ENCODE data around the gene SPRED2. TPM values are rescaled to one million over a fixed set of nuclear protein-coding genes. Genes with fewer than 3 reads are reported as not detected.

SPRED2 gene
- total and polyA plus RNA-seq, 2 experiments from 2014 or later: 19.7 to 20.3 TPM

DNA sequence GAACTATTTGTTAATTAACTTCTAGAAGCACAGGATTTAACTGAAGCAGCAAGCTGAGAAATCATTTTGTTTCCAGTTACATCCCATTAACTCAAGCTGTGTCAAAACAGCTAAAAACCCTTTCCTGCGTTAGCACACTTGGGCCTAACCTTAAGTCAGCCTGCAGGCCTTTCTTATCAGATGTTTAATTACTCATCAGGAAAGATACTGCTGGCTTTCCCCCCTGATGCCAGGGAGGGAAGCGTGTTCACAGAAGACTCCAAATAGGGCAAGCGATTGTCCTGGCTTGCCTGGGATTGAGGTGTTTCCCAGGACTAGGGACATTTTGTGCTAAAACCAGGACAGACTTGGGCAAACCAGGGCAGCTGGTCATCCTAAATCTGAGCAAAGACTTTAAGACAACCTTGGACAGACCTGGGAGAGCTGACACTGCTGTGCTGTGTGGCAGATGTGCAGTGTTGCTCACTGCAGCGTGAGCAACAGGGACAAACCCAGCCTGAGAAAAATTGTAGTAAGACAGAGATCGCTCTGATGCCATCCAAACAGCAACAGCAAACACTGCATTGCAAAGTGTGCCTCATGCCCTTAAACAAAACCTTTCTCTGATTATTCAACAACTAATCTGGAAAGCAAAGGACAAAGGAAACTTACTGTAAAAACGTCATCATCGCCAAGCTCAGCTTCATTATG, 100.9 kb downstream of the SPRED2 start:
- no peaks in the 10 kb centered on the region for H3K27me3 ChIP-seq (replicated peaks; ENCODE audit: insufficient read depth)
- H3F3A ChIP-seq (ENCODE audit: insufficient read depth): no peaks in the 10 kb centered on the region
- H3K4me1 ChIP-seq (ENCODE audit: insufficient read depth): no peaks in the 10 kb centered on the region
- no peaks in the 10 kb centered on the region; the same call in 1 of the 2 replicates for H4K20me1 ChIP-seq (ENCODE audit: insufficient read depth)
- H3K36me3 ChIP-seq (ENCODE audit: low read depth): peaks cover 30% of the 10 kb centered on the region
- DNase-seq: no peak
- no peak overlapping the region for H3K27ac ChIP-seq
- WGBS, 2 experiments (ENCODE audit: low coverage in 1 of 2, low lambda C conversion rate in 2 of 2, missing lambda C conversion rate in 2 of 2): 98 to 99% methylated on average over 7 of the region's 7 CpGs
- no peak overlapping the region for H3K4me2 ChIP-seq (ENCODE audit: unreplicated experiment)
- H3K9me3 ChIP-seq (ENCODE audit: low read depth): no peaks in the 10 kb centered on the region
- no peak overlapping the region for H3K9ac ChIP-seq
- in situ Hi-C loops (cut with MboI): no loop called here
- TF ChIP-seq EZH2 (IDR thresholded peaks at IDR 0.05; ENCODE audit: insufficient read depth, poor library complexity, severe bottlenecking) (no peak), EZH2phosphoT487 (IDR thresholded peaks at IDR 0.05; ENCODE audit: insufficient read depth, low read depth) (no peak)
- peaks cover 53% of the 10 kb centered on the region for H3K79me2 ChIP-seq (ENCODE audit: insufficient read depth)
- H3K9me2 ChIP-seq (ENCODE audit: insufficient read depth): no peaks in the 10 kb centered on the region
- no peak overlapping the region for H2AFZ ChIP-seq
- H3K4me3 ChIP-seq: no peak overlapping the region

DNA sequence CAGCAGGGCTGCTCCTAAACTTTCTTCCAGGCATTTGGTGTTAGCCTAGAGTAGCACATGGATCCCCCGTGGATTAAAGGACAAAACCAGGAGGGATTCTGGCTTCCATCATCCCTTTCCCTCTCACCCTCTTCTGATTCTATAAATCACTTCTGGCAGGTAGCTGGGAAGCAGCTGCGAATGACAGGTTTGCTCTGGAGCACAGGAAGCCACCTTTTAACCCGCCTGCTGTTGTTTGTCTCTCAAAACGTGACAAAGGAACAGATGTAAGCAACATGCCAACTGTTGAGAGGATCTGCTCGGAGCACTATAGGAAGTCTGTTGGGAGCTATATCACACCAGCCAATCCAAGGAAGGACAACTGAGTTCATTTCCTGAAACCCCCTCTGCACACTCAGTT, 102.9 kb downstream of the SPRED2 start:
- H2AFZ ChIP-seq: no peak overlapping the region
- H3F3A ChIP-seq (ENCODE audit: insufficient read depth): no peaks in the 10 kb centered on the region
- no peaks in the 10 kb centered on the region for H3K4me1 ChIP-seq (ENCODE audit: insufficient read depth)
- H3K9me3 ChIP-seq (ENCODE audit: low read depth): no peaks in the 10 kb centered on the region
- 84 to 88% methylated on average over 5 of the region's 5 CpGs for WGBS, 2 experiments (ENCODE audit: low coverage in 1 of 2, low lambda C conversion rate in 2 of 2, missing lambda C conversion rate in 2 of 2)
- DNase-seq: no peak
- H3K27me3 ChIP-seq (replicated peaks; ENCODE audit: insufficient read depth): no peaks in the 10 kb centered on the region
- H4K20me1 ChIP-seq (ENCODE audit: insufficient read depth): no peaks in the 10 kb centered on the region; the same call in 1 of the 2 replicates
- H3K36me3 ChIP-seq (ENCODE audit: low read depth): peaks cover 35% of the 10 kb centered on the region
- no peak for TF ChIP-seq EZH2 (IDR thresholded peaks at IDR 0.05; ENCODE audit: insufficient read depth, poor library complexity, severe bottlenecking)
- no peak overlapping the region for H3K4me2 ChIP-seq (ENCODE audit: unreplicated experiment)
- H3K4me3 ChIP-seq: no peak overlapping the region
- no peak overlapping the region for H3K9ac ChIP-seq
- no peak overlapping the region for H3K27ac ChIP-seq
- H3K9me2 ChIP-seq (ENCODE audit: insufficient read depth): no peaks in the 10 kb centered on the region
- in situ Hi-C loops (cut with MboI): no loop called here
- H3K79me2 ChIP-seq (ENCODE audit: insufficient read depth): peaks cover 42% of the 10 kb centered on the region

DNA sequence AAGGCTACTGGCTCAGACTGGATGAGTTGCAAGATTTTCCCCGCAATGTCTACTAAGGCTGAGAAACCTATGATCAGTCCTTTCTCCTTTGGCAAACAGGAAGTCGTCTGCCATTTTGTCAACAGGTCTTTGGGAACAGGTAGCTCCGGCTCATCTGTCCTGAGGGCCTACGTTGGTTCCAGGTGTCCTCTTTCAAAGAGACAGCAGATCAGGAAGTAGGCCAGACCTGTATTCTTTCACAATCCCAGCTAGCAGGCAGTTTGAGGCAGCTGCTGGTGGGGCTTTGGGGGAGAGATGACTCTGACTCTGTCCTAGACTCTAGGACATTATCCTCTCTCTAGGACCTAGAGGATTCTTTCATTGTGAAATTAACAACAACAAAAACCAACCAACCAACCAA, 106.1 kb downstream of the SPRED2 start:
- H3K9me3 ChIP-seq (ENCODE audit: low read depth): no peaks in the 10 kb centered on the region
- H3F3A ChIP-seq (ENCODE audit: insufficient read depth): peaks cover 21% of the 10 kb centered on the region
- no peak overlapping the region for H3K9ac ChIP-seq
- H3K27ac ChIP-seq: no peak overlapping the region
- H3K36me3 ChIP-seq (ENCODE audit: low read depth): peaks cover 18% of the 10 kb centered on the region; the same call in 1 of the 2 replicates
- peaks cover 6% of the 10 kb centered on the region; the same call in 1 of the 2 replicates for H3K4me1 ChIP-seq (ENCODE audit: insufficient read depth)
- 97 to 100% methylated on average over 4 of the region's 4 CpGs for WGBS, 2 experiments (ENCODE audit: low coverage in 1 of 2, low lambda C conversion rate in 2 of 2, missing lambda C conversion rate in 2 of 2)
- no peak overlapping the region for H3K4me2 ChIP-seq (ENCODE audit: unreplicated experiment)
- no peaks in the 10 kb centered on the region for H3K9me2 ChIP-seq (ENCODE audit: insufficient read depth)
- no peak overlapping the region for H3K4me3 ChIP-seq
- in situ Hi-C loops (cut with MboI): no loop called here
- peaks cover 31% of the 10 kb centered on the region for H3K79me2 ChIP-seq (ENCODE audit: insufficient read depth)
- H3K27me3 ChIP-seq (replicated peaks; ENCODE audit: insufficient read depth): no peaks in the 10 kb centered on the region
- TF ChIP-seq EZH2phosphoT487 (IDR thresholded peaks at IDR 0.05; ENCODE audit: insufficient read depth, low read depth): no peak
- TF ChIP-seq EZH2 (IDR thresholded peaks at IDR 0.05; ENCODE audit: insufficient read depth, poor library complexity, severe bottlenecking): no peak
- no peak overlapping the region for H2AFZ ChIP-seq
- H4K20me1 ChIP-seq (ENCODE audit: insufficient read depth): no peaks in the 10 kb centered on the region
- DNase-seq: no peak

DNA sequence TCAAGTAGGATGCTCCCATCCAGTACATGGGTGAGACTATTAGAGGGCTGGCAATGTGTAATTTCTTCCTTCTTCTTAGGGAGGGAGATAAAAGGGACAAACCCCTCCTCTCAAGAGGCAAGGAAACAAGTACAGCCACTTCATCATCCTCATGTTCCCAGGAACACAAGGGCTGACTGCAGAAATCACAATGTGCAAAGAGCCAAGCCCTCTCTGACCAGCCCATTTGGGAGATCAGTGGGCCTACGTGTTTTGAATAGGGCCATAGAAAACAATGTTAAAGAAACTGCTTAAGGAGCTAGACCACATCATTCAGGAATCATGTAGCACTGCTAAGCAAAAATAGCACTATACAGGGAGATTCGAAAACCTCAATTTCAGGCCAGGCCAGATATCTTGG, 107.3 kb downstream of the SPRED2 start:
- Histone ChIP-seq H3K27ac (no peak overlapping the region), H2AFZ (no peak overlapping the region), H3K27me3 (replicated peaks; ENCODE audit: insufficient read depth) (no peaks in the 10 kb centered on the region), H3K4me3 (no peak overlapping the region), H3K36me3 (ENCODE audit: low read depth) (peaks cover 17% of the 10 kb centered on the region; the same call in 1 of the 2 replicates), H3K9ac (no peak overlapping the region), H3K9me3 (ENCODE audit: low read depth) (no peaks in the 10 kb centered on the region), H4K20me1 (ENCODE audit: insufficient read depth) (no peaks in the 10 kb centered on the region), H3K4me2 (ENCODE audit: unreplicated experiment) (no peak overlapping the region), H3K9me2 (ENCODE audit: insufficient read depth) (no peaks in the 10 kb centered on the region), H3K4me1 (ENCODE audit: insufficient read depth) (peaks cover 19% of the 10 kb centered on the region), H3K79me2 (ENCODE audit: insufficient read depth) (peaks cover 22% of the 10 kb centered on the region), H3F3A (ENCODE audit: insufficient read depth) (peaks cover 33% of the 10 kb centered on the region)
- in situ Hi-C loops (cut with MboI): no loop called here
- TF ChIP-seq EZH2phosphoT487 (IDR thresholded peaks at IDR 0.05; ENCODE audit: insufficient read depth, low read depth) (no peak), EZH2 (IDR thresholded peaks at IDR 0.05; ENCODE audit: insufficient read depth, poor library complexity, severe bottlenecking) (no peak)
- 68 to 76% methylated on average over 2 of the region's 2 CpGs for WGBS, 2 experiments (ENCODE audit: low coverage in 1 of 2, low lambda C conversion rate in 2 of 2, missing lambda C conversion rate in 2 of 2)
- no peak for DNase-seq
